Panc1 (cell line): ENCODE measurements around the gene MB21D2. TPM values are rescaled to one million over a fixed set of nuclear protein-coding genes. Genes with fewer than 3 reads are reported as not detected.

Experiments
- ATAC-seq: fragments of 200-7000 bp; cut with Tn5 transposase; 2 replicates; pipeline ENCODE4 v1.9.1; 2020; ENCODE audit warnings: mild to moderate bottlenecking, moderate library complexity
- BruUV-seq: library from RNA; stranded (reverse); fragments of 400-500 nt; replicated peaks from 2 replicates; lab custom pipeline; 2021; lab: Mats Ljungman, UMichigan
- CTCF ChIA-PET: fragments of 300-600 bp; sonication (Branson Sonifier 250); formaldehyde crosslinking; loops from one replicate; lab custom pipeline; 2022; ENCODE audit warnings: antibody characterized with exemption; lab: Charles Lee
- POLR2A ChIA-PET: fragments of 300-600 bp; sonication (Branson Sonifier 250); formaldehyde crosslinking; loops from one replicate; lab custom pipeline; 2022; ENCODE audit warnings: antibody characterized with exemption; lab: Charles Lee
- DNase-seq: peaks from one replicate; pipeline ENCODE4 v3.0.0-alpha.2; 2010; ENCODE audit warnings: low read depth, low spot score
- H3K27ac ChIP-seq: 2 replicates; pipeline ENCODE4 v1.5.1; 2011; ENCODE audit warnings: mild to moderate bottlenecking, low read length, inconsistent platforms
- H3K27me3 ChIP-seq: fragments of 200-500 bp; sonication (Bioruptor generic); 2 replicates; pipeline ENCODE4 v1.6.0; 2014; ENCODE audit warnings: low read length, inconsistent platforms; ENCODE audit not compliant: control insufficient read depth, insufficient read depth
- H3K36me3 ChIP-seq: fragments of 200-500 bp; sonication (Bioruptor generic); 2 replicates; pipeline ENCODE4 v1.5.1; 2014; ENCODE audit warnings: inconsistent platforms, mild to moderate bottlenecking, low read length, moderate library complexity; ENCODE audit not compliant: control insufficient read depth, insufficient read depth
- H3K4me1 ChIP-seq: 2 replicates; pipeline ENCODE4 v1.5.1; 2011; ENCODE audit warnings: inconsistent platforms, mild to moderate bottlenecking, low read length, moderate library complexity; ENCODE audit not compliant: control insufficient read depth, insufficient read depth
- H3K4me3 ChIP-seq, 2 experiments: 2 replicates each; pipeline ENCODE4 v1.5.1; 2011 to 2012; ENCODE audit warnings: low read depth in 2 of 2, low read length in 2 of 2, mild to moderate bottlenecking in 2 of 2, inconsistent platforms in 1 of 2, moderate library complexity in 1 of 2
- H3K9me3 ChIP-seq: fragments of 200-500 bp; sonication (Bioruptor generic); 2 replicates; pipeline ENCODE4 v1.5.1; 2014; ENCODE audit warnings: low read depth, mild to moderate bottlenecking, inconsistent platforms, low read length, moderate library complexity; ENCODE audit not compliant: control insufficient read depth, insufficient read depth
- POLR2AphosphoS5 ChIP-seq: IDR thresholded peaks from 2 replicates; pipeline ENCODE4 v1.6.1; 2012; ENCODE audit warnings: mild to moderate bottlenecking, low read depth, low read length, moderate library complexity
- SIN3A ChIP-seq: IDR thresholded peaks from 2 replicates; pipeline ENCODE4 v1.6.1; 2012; ENCODE audit warnings: low read depth, mild to moderate bottlenecking, low read length, moderate library complexity, borderline replicate concordance; ENCODE audit not compliant: insufficient read depth
- TCF7L2 ChIP-seq: IDR thresholded peaks from 2 replicates; pipeline ENCODE4 v1.6.1; 2011; ENCODE audit warnings: mild to moderate bottlenecking, low read depth, low read length, inconsistent platforms
- in situ Hi-C: cut with HindIII; loops from 2 replicates; pipeline ENCODE4 v1.10.0; 2016; ENCODE audit warnings: low sequenced_read_pairs, low pct_unique_long_range_greater_than_20kb
- intact Hi-C: fragments of 100-400 bp; cut with micrococcal nuclease; formaldehyde crosslinking; loops from one replicate; pipeline ENCODE4 v1.10.0; 2022; ENCODE audit not compliant: unreplicated experiment
- total RNA-seq: library from RNA; stranded (reverse); gene quantifications from one replicate; pipeline ENCODE4 v1.2.1, GENCODE V29; 2021; ENCODE audit not compliant: unreplicated experiment
- TF ChIP-seq, protein P1 (sequence below), 2 experiments: IDR thresholded peaks; 2 replicates each; pipeline ENCODE4 v1.6.1; 2011 to 2012; ENCODE audit warnings: low read depth in 2 of 2, control low read depth in 1 of 2, low read length in 1 of 2, mild to moderate bottlenecking in 1 of 2, moderate library complexity in 1 of 2; ENCODE audit not compliant: insufficient read depth in 1 of 2
- TF ChIP-seq, protein P2 (sequence below): fragments of 450-650 bp; IDR thresholded peaks from 2 replicates; pipeline ENCODE4 v1.5.1; 2017; ENCODE audit warnings: mild to moderate bottlenecking

The MB21D2 gene
- total RNA-seq, 1 experiment from 2014 or later, result 7.8 TPM

DNA sequence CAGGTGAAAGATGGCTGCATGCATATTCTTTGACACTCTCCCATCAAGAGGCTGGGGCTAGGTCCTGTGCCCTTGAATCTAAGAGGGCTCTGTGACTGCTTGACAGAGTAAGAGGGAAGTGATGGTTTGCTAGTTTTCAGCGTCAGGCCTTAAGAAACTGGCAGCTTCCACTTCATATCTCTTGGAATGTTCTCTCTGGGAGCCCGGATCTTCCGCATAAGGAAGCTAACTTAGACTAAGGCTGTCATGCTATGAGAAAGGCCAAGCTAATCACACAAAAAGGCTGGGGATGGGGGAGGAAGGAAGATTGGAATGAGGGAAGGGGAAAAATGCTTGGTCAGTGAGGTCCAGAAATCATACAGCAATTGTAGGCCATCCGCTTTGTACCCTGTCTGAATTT, 50.0 kb downstream of the MB21D2 start:
- no peak overlapping the region for H3K27ac ChIP-seq
- peaks cover 4% of the 10 kb centered on the region; the same call in 1 of the 2 replicates for H3K4me1 ChIP-seq
- DNase-seq (no peak), ATAC-seq (no peak)
- no peak overlapping the region for H3K4me3 ChIP-seq
- no peaks in the 10 kb centered on the region for H3K9me3 ChIP-seq
- H3K36me3 ChIP-seq, result no peaks in the 10 kb centered on the region
- ChIA-PET CTCF (no interaction called here), POLR2A (interaction anchor here (0.5 kb wide), 1 partner anchor 13 kb away, joined by 4 read pairs; no protein-coding TSS in a partner anchor)
- H3K27me3 ChIP-seq, result no peaks in the 10 kb centered on the region
- no peak for TF ChIP-seq TCF7L2
- TF ChIP-seq POLR2AphosphoS5, result no peak
- TF ChIP-seq, protein P1, sequence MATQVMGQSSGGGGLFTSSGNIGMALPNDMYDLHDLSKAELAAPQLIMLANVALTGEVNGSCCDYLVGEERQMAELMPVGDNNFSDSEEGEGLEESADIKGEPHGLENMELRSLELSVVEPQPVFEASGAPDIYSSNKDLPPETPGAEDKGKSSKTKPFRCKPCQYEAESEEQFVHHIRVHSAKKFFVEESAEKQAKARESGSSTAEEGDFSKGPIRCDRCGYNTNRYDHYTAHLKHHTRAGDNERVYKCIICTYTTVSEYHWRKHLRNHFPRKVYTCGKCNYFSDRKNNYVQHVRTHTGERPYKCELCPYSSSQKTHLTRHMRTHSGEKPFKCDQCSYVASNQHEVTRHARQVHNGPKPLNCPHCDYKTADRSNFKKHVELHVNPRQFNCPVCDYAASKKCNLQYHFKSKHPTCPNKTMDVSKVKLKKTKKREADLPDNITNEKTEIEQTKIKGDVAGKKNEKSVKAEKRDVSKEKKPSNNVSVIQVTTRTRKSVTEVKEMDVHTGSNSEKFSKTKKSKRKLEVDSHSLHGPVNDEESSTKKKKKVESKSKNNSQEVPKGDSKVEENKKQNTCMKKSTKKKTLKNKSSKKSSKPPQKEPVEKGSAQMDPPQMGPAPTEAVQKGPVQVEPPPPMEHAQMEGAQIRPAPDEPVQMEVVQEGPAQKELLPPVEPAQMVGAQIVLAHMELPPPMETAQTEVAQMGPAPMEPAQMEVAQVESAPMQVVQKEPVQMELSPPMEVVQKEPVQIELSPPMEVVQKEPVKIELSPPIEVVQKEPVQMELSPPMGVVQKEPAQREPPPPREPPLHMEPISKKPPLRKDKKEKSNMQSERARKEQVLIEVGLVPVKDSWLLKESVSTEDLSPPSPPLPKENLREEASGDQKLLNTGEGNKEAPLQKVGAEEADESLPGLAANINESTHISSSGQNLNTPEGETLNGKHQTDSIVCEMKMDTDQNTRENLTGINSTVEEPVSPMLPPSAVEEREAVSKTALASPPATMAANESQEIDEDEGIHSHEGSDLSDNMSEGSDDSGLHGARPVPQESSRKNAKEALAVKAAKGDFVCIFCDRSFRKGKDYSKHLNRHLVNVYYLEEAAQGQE (IDR thresholded peaks at IDR 0.05; ENCODE audit: insufficient read depth in 1 of 2, low read depth in 2 of 2, low read length in 1 of 2), result no peak
- TF ChIP-seq, protein P2, sequence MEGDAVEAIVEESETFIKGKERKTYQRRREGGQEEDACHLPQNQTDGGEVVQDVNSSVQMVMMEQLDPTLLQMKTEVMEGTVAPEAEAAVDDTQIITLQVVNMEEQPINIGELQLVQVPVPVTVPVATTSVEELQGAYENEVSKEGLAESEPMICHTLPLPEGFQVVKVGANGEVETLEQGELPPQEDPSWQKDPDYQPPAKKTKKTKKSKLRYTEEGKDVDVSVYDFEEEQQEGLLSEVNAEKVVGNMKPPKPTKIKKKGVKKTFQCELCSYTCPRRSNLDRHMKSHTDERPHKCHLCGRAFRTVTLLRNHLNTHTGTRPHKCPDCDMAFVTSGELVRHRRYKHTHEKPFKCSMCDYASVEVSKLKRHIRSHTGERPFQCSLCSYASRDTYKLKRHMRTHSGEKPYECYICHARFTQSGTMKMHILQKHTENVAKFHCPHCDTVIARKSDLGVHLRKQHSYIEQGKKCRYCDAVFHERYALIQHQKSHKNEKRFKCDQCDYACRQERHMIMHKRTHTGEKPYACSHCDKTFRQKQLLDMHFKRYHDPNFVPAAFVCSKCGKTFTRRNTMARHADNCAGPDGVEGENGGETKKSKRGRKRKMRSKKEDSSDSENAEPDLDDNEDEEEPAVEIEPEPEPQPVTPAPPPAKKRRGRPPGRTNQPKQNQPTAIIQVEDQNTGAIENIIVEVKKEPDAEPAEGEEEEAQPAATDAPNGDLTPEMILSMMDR, result no peak
- intact Hi-C loops, result no loop called here
- in situ Hi-C loops, result no loop called here
- BruUV-seq, result no TSS peak

DNA sequence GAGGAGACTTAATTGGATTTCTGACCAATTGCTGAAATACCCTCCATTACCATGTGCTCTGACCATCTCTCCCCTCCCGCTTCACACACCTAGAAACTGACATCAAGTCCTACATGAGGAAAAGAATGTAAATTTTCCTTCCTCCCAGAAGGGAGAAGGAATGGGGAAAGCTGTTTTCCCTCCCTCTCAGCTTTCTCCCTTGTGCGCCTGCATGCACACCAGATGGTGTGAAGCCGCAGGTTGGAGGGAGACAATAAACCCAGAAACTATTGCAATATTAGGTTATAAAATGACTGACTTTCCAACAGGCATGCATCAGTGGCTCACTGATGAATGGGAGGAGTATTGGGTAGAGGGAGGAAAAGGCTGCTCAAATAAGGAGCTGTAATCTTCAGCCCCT, 50.9 kb downstream of the MB21D2 start:
- H3K9me3 ChIP-seq, result no peaks in the 10 kb centered on the region
- H3K4me3 ChIP-seq, result no peak overlapping the region
- intact Hi-C loops, result no loop called here
- ChIA-PET CTCF (interaction anchor here (0.6 kb wide), 1 partner anchor 597 kb away, joined by 10 read pairs; no protein-coding TSS in a partner anchor), POLR2A (no interaction called here)
- peaks cover 4% of the 10 kb centered on the region; the same call in 1 of the 2 replicates for H3K4me1 ChIP-seq
- BruUV-seq, result no TSS peak
- ATAC-seq, result no peak
- no peak for TF ChIP-seq SIN3A
- TF ChIP-seq POLR2AphosphoS5, result no peak
- no peak for TF ChIP-seq TCF7L2
- H3K36me3 ChIP-seq, result no peaks in the 10 kb centered on the region
- in situ Hi-C loops, result no loop called here
- H3K27me3 ChIP-seq, result no peaks in the 10 kb centered on the region
- H3K27ac ChIP-seq, result no peak overlapping the region
- no peak for DNase-seq

DNA sequence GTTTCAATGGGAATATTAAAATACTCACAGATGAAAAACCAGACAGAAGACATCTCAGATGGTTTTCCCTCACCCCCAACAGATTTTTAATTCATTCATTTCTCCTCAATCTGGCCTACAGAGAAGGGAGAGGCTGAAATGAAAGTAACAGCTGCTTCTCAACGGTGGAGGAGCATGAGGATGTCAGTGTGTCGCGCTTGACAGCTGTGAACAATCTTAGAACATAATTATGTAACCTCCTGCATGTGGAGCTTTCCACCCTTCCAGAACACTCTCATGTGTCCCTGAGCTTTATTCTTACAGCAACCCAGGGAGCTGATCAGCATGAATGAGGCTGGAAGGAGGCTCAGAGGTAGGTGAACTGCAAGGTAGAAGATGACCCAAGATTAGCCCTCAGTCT, 52.7 kb downstream of the MB21D2 start:
- Histone ChIP-seq H3K36me3 (no peaks in the 10 kb centered on the region), H3K4me1 (peaks cover 4% of the 10 kb centered on the region; the same call in 1 of the 2 replicates), H3K27ac (no peak overlapping the region), H3K27me3 (no peaks in the 10 kb centered on the region), H3K9me3 (no peaks in the 10 kb centered on the region), H3K4me3 (no peak overlapping the region)
- in situ Hi-C loops (no loop called here), intact Hi-C loops (no loop called here)
- ChIA-PET POLR2A (no interaction called here), CTCF (no interaction called here)
- no TSS peak for BruUV-seq
- DNase-seq (no peak), ATAC-seq (no peak)
- TF ChIP-seq, protein P1 (IDR thresholded peaks at IDR 0.05; ENCODE audit: insufficient read depth in 1 of 2, low read depth in 2 of 2, low read length in 1 of 2), result no peak
- TF ChIP-seq TCF7L2 (no peak), SIN3A (no peak), POLR2AphosphoS5 (no peak)
- TF ChIP-seq, protein P2, result no peak
